HepG2 (cell line): ENCODE measurements around the gene RBBP8NL. TPM values are rescaled to one million over a fixed set of nuclear protein-coding genes. Genes with fewer than 3 reads are reported as not detected.

Experiments used
- AKNA ChIP-seq: sonication (generic); formaldehyde crosslinking; IDR thresholded peaks from 2 replicates; pipeline ENCODE4 v1.4.0; 2020; ENCODE audit warnings: missing genetic modification reagents, borderline replicate concordance
- ATF5 ChIP-seq: sonication (generic); formaldehyde crosslinking; IDR thresholded peaks from 2 replicates; pipeline ENCODE4 v1.4.0; 2020; ENCODE audit warnings: mild to moderate bottlenecking, low read depth, missing genetic modification reagents
- BCLAF1 ChIP-seq: fragments of 450-650 bp; IDR thresholded peaks from 2 replicates; pipeline ENCODE4 v1.6.1; 2017; ENCODE audit warnings: mild to moderate bottlenecking
- E2F1 ChIP-seq: sonication (generic); formaldehyde crosslinking; IDR thresholded peaks from 2 replicates; pipeline ENCODE4 v1.5.0; 2020; ENCODE audit warnings: missing genetic modification reagents
- NFAT5 ChIP-seq: sonication (generic); formaldehyde crosslinking; IDR thresholded peaks from 2 replicates; pipeline ENCODE4 v1.4.0; 2020; ENCODE audit warnings: missing genetic modification reagents
- SMARCC2 ChIP-seq: fragments of 450-650 bp; IDR thresholded peaks from 2 replicates; pipeline ENCODE4 v1.6.1; 2017; ENCODE audit warnings: antibody characterized with exemption, mild to moderate bottlenecking
- TP53 ChIP-seq: sonication (generic); formaldehyde crosslinking; conservative IDR thresholded peaks from 2 replicates; pipeline ENCODE4 v1.4.0; 2020; ENCODE audit warnings: missing genetic modification reagents
- ZBTB26 ChIP-seq: IDR thresholded peaks from 2 replicates; pipeline ENCODE4 v1.6.1; 2016; ENCODE audit warnings: missing compliant biosample characterization, missing genetic modification reagents, borderline replicate concordance
- ZNF136 ChIP-seq: sonication (generic); formaldehyde crosslinking; IDR thresholded peaks from 2 replicates; pipeline ENCODE4 v1.8.1; 2022; ENCODE audit warnings: low read depth, mild to moderate bottlenecking, moderate library complexity, missing genetic modification reagents
- ZNF441 ChIP-seq: sonication (generic); formaldehyde crosslinking; IDR thresholded peaks from 2 replicates; pipeline ENCODE4 v1.7.0; 2021; ENCODE audit warnings: missing genetic modification reagents, borderline replicate concordance
- ZNF605 ChIP-seq: sonication (generic); formaldehyde crosslinking; IDR thresholded peaks from 2 replicates; pipeline ENCODE4 v1.8.0; 2022; ENCODE audit warnings: mild to moderate bottlenecking, missing genetic modification reagents
- polyA plus RNA-seq, 8 experiments: library from polyadenylated mRNA; depleted of rRNA in 3 of 8; stranded (reverse) in 7 of 8; unstranded in 1 of 8; fragments of >200 nt; fragmentation: Illumina TruSeq in 4 of 8; extraction: Trizol in 4 of 8; gene quantifications; 2 replicates each; pipeline versions ENCODE4 v1.2.1 to v1.2.3, GENCODE V29; 2011 to 2016; ENCODE audit warnings: low read depth in 4 of 8, missing spikeins in 1 of 8, mixed read lengths in 1 of 8; ENCODE audit not compliant: insufficient read depth in 1 of 8
- total RNA-seq, 5 experiments: library from RNA; depleted of rRNA; stranded (reverse); fragments of >200 nt; fragmentation: Illumina TruSeq; extraction: Trizol; gene quantifications; 2 replicates each; pipeline ENCODE4 v1.2.3, GENCODE V29; 2016; ENCODE audit warnings: low read depth in 1 of 5

Gene RBBP8NL
- total and polyA plus RNA-seq, 2 of the 13 experiments (the other 11 are each of a cell fraction or from before 2014, with no cell fraction given), result 0.69 to 0.86 TPM

GRCh38 chr20:62411479-62412193 lies 15.7 kb downstream of the RBBP8NL start (continued):
- TF ChIP-seq BCLAF1, result no peak
- no peak for TF ChIP-seq E2F1 (CRISPR knock-in tag)
- TF ChIP-seq SMARCC2, result no peak
- no peak for TF ChIP-seq ZNF605 (CRISPR knock-in tag)
- TF ChIP-seq AKNA (CRISPR knock-in tag), result no peak
- TF ChIP-seq NFAT5 (CRISPR knock-in tag), result peak; percentile 69; the same call in 1 of the 2 replicates
- TF ChIP-seq ATF5, result no peak
- no peak; the same call in 1 of the 2 replicates for TF ChIP-seq ZNF136
- TF ChIP-seq ZNF441, result no peak
- TF ChIP-seq TP53 (CRISPR knock-in tag), result no peak
- TF ChIP-seq ZBTB26 (CRISPR knock-in tag), result peak; percentile 35; the same call in 1 of the 2 replicates
